Activated T-cell treated with anti-CD3 and anti-CD28 coated beads, Interleukin-2, amount 50 U/mL, for 24 hours (primary cell): ENCODE data around the gene ARID5B.

ENCODE experiments used
- DNase-seq: peaks from one replicate; pipeline ENCODE4 v3.0.0-alpha.2; 2020
- H3K27ac Mint-ChIP-seq: 2 replicates; pipeline ENCODE4 v1.8.0; 2020; ENCODE audit warnings: mild to moderate bottlenecking, mixed read lengths
- H3K27me3 Mint-ChIP-seq: 2 replicates; pipeline ENCODE4 v1.8.0; 2020; ENCODE audit warnings: mixed read lengths
- H3K36me3 Mint-ChIP-seq: 2 replicates; pipeline ENCODE4 v1.8.0; 2020; ENCODE audit warnings: low read depth, mixed read lengths
- H3K4me1 Mint-ChIP-seq: 2 replicates; pipeline ENCODE4 v1.8.0; 2020; ENCODE audit warnings: low read depth, mixed read lengths
- H3K4me3 Mint-ChIP-seq: 2 replicates; pipeline ENCODE4 v1.8.0; 2020; ENCODE audit warnings: mild to moderate bottlenecking, moderate library complexity, mixed read lengths
- H3K9me3 Mint-ChIP-seq: 2 replicates; pipeline ENCODE4 v1.8.0; 2020; ENCODE audit warnings: mixed read lengths

The ARID5B gene

DNA sequence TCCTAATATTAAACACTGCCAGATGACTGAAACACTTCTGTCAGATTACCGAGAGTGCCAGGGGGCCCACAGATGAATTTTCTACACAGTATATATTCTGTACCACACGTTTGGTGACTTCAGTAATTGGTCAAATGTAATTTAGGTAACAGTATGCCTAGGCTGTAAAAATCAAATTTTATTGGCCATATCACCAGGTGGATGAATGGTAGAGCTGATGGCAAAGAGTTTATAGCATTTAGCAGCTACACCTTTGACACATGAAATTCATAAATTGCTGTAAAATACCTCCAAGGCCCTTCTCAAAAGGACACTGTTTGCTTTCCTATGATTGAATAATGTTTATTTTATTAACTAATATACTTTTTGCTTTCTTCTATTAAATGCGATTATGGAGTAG is 101.3 kb downstream of the ARID5B start:
- no peak for DNase-seq
- peak overlapping the region; percentile 76 for H3K27ac Mint-ChIP-seq
- no peak overlapping the region for H3K4me3 Mint-ChIP-seq
- peaks cover 91% of the 10 kb centered on the region for H3K4me1 Mint-ChIP-seq
- peaks cover 99% of the 10 kb centered on the region for H3K36me3 Mint-ChIP-seq
- H3K9me3 Mint-ChIP-seq: peaks cover 10% of the 10 kb centered on the region
- H3K27me3 Mint-ChIP-seq: no peaks in the 10 kb centered on the region

DNA sequence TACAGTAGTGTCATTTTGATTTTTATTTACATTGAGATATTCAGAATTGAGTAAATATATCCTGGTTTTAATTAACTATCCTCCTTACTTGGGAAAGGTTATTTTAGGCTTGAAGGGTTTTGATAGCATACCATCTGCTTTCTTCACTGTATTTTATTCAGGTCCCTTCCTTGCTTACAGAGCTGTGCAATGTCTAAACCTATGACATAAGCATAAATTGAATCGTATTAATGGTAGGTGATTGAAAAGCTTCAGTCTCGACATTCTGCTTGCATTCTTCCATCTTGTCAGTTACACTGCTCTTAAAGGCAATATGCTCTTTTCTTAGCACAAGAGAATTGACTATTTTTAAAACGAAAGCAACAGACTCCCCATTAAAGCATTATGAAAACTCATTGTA is 102.5 kb downstream of the ARID5B start:
- Mint-ChIP-seq H3K27ac (peak overlapping the region; percentile 0), H3K4me1 (peaks cover 90% of the 10 kb centered on the region), H3K4me3 (no peak overlapping the region), H3K36me3 (peaks cover 98% of the 10 kb centered on the region), H3K9me3 (peaks cover 10% of the 10 kb centered on the region), H3K27me3 (no peaks in the 10 kb centered on the region)
- no peak for DNase-seq

DNA sequence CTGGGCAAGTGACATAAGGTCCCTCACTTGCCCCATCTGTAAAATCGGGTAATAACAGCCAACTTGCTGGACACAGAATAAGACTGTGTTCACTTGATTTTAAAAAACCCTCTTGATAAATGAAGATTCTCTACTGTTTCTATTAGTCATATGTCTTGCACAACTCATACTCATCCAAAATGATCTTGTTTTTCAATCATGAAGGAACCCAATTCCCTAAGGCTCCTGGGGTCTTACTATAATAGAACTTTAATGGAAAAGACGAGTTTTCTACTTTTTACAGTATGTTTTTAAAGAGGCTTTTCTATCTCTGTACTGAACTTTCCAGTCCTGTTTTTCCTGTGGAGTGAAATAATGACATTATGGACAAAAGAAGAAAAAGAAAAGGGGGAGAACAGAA is 103.8 kb downstream of the ARID5B start:
- H3K4me1 Mint-ChIP-seq: peaks cover 91% of the 10 kb centered on the region
- H3K27me3 Mint-ChIP-seq: no peaks in the 10 kb centered on the region
- H3K36me3 Mint-ChIP-seq: peaks cover 98% of the 10 kb centered on the region
- H3K9me3 Mint-ChIP-seq: peaks cover 5% of the 10 kb centered on the region
- no peak for DNase-seq
- peak overlapping the region; percentile 69 for H3K27ac Mint-ChIP-seq
- H3K4me3 Mint-ChIP-seq: no peak overlapping the region

DNA sequence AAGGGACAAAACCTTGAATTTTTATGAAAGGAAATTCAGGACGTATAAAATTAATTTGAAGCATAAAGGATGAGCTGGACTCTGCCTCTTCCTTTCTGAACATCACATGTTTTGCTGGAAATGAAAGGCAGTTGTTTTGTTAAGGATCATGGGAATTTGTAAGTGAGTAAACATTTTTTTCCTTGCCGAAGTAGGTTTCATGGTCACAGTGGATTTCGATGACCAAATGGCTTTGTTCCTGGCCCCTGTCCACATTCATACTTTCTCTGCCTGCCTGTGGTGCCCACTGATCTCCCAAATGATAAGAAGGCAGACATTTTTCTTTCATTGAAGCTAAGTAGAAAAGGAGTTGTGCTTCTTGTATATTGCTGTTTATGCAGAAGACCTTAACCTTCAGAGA is 104.2 kb downstream of the ARID5B start:
- H3K27ac Mint-ChIP-seq: peak overlapping the region; percentile 69
- DNase-seq: no peak
- H3K9me3 Mint-ChIP-seq: peaks cover 4% of the 10 kb centered on the region
- H3K36me3 Mint-ChIP-seq: peaks cover 98% of the 10 kb centered on the region
- H3K4me1 Mint-ChIP-seq: peaks cover 88% of the 10 kb centered on the region
- H3K4me3 Mint-ChIP-seq: no peak overlapping the region
- no peaks in the 10 kb centered on the region for H3K27me3 Mint-ChIP-seq

DNA sequence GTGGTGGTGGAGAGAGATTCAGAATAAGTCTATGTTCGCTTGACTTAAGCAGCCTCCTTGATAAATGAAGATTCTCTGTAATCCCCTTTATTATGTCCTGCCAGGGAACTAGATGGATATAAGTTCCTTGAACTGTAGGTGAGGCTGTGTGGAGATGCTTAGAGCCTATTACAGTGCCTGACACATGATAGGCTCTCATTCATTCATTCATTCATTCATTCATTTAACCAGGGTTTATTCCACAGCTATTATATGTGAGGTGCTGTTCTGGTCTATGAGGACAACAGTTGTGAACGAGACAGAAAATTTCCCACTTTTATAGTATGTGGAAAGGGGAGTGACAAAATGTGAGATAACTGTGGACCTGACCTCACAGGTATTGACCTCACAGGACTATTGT is 105.6 kb downstream of the ARID5B start:
- peaks cover 77% of the 10 kb centered on the region for H3K4me1 Mint-ChIP-seq
- H3K27ac Mint-ChIP-seq: peak overlapping the region; percentile 24
- no peaks in the 10 kb centered on the region for H3K27me3 Mint-ChIP-seq
- peaks cover 3% of the 10 kb centered on the region for H3K9me3 Mint-ChIP-seq
- H3K36me3 Mint-ChIP-seq: peaks cover 98% of the 10 kb centered on the region
- H3K4me3 Mint-ChIP-seq: no peak overlapping the region
- no peak for DNase-seq

DNA sequence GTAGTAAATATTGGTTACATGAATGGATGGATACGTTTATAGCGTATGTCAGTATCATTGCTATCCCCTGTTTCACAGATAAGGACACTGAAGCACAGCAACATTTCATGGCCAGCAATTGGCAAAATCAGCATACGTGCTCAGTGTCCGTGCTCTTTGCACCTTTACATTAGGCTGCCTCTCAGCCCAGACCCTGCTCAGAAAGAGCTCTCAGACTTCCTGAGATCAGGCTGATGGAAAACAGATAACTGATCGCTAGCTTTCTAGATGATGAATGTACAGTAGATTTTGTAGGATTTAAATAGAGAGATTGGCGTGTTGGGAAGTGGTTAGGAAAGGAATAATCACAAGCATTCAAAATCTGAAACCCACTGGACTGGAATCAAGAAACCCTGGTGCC is 106.7 kb downstream of the ARID5B start:
- peak overlapping the region; percentile 16 for H3K27ac Mint-ChIP-seq
- DNase-seq: no peak
- peaks cover 95% of the 10 kb centered on the region for H3K36me3 Mint-ChIP-seq
- H3K27me3 Mint-ChIP-seq: no peaks in the 10 kb centered on the region
- no peak overlapping the region for H3K4me3 Mint-ChIP-seq
- H3K4me1 Mint-ChIP-seq: peaks cover 68% of the 10 kb centered on the region
- H3K9me3 Mint-ChIP-seq: peaks cover 3% of the 10 kb centered on the region

DNA sequence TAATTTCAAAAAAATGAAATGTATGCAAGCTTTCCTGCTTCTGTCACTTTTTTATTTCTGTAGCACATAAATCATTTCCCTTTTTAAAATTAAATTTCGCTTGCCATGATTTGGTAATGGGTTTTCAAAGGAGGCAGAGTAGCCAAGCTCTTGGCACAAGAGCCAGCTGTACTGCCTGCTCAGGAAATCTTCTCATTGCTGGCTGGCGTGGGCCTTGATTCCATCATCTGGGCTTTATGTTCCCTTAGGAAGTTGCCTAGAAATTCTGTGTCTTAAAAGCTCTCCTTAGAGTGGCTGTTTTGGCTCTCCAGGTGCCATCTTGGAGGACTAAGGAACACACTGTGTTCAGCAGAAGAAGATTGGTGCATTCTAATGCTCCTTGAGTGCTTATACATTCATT is 107.4 kb downstream of the ARID5B start:
- peaks cover 62% of the 10 kb centered on the region for H3K4me1 Mint-ChIP-seq
- no peak overlapping the region for H3K27ac Mint-ChIP-seq
- DNase-seq: no peak
- no peak overlapping the region for H3K4me3 Mint-ChIP-seq
- H3K36me3 Mint-ChIP-seq: peaks cover 92% of the 10 kb centered on the region
- peaks cover 3% of the 10 kb centered on the region for H3K9me3 Mint-ChIP-seq
- H3K27me3 Mint-ChIP-seq: no peaks in the 10 kb centered on the region

DNA sequence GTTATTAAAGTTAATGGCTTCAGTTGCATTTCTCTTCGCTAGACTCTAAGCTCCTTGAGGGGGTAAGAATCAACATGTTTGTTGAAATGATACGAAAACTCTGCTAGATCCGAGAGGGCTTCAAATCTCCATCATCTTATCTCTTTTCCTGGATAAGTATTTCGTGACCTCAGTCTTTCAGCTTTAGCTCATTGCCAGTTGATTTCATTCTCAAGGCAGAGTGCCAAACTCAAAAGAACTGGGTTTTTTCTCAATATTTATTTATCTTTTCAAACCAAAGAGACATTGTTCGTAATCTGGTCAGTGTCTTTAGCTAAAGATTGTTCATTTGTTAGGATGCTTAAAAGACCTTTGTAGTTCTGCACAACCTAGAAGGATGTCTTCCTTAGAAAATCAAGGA is 108.9 kb downstream of the ARID5B start:
- Mint-ChIP-seq H3K27ac (peak overlapping the region; percentile 59), H3K4me3 (no peak overlapping the region), H3K27me3 (no peaks in the 10 kb centered on the region), H3K36me3 (peaks cover 87% of the 10 kb centered on the region), H3K9me3 (peaks cover 3% of the 10 kb centered on the region), H3K4me1 (peaks cover 56% of the 10 kb centered on the region)
- DNase-seq: no peak

DNA sequence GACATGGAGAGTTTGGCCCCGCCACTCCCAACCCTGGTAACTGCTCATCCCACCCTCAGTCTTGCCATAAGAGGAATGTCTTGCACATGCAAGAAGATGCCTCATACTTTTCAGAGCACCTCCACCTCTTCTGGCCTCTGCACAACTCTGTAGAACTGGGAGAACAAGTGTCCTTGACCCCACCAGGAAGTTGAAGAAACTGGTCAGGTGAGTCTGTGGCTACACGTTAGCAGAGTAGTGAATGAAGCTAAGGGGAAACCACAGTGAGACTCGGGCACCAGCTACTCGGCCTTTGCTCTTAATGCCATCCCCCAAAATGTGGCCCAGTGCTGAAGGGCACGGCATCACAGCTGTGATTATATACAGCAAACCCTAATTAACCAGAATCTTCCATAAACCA is 110.1 kb downstream of the ARID5B start:
- Mint-ChIP-seq H3K36me3 (peaks cover 86% of the 10 kb centered on the region), H3K4me1 (peaks cover 53% of the 10 kb centered on the region), H3K4me3 (no peak overlapping the region), H3K27me3 (no peaks in the 10 kb centered on the region), H3K9me3 (no peaks in the 10 kb centered on the region), H3K27ac (no peak overlapping the region)
- no peak for DNase-seq

DNA sequence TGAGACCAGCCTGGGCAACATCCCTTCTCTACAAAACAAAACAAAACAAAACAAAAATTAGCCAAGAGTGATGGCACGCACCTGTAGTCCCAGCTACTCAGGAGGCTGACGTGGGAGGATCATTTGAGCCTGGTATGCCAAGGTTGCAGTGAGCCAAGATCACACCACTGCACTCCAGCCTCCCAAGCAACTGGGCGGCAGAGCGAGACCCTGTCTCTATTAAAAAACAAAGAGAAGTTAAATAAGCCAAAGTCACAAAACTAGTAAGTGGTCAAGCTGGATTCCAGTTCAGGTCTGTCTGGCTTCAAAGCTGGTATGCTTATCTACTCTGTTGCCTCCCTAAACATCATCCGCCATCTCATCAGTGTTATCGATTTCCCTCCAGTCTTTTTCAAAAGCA is 110.8 kb downstream of the ARID5B start:
- Mint-ChIP-seq H3K27ac (peak overlapping the region; percentile 7), H3K27me3 (no peaks in the 10 kb centered on the region), H3K36me3 (peaks cover 84% of the 10 kb centered on the region), H3K9me3 (no peaks in the 10 kb centered on the region), H3K4me1 (peaks cover 52% of the 10 kb centered on the region), H3K4me3 (no peak overlapping the region)
- no peak for DNase-seq

DNA sequence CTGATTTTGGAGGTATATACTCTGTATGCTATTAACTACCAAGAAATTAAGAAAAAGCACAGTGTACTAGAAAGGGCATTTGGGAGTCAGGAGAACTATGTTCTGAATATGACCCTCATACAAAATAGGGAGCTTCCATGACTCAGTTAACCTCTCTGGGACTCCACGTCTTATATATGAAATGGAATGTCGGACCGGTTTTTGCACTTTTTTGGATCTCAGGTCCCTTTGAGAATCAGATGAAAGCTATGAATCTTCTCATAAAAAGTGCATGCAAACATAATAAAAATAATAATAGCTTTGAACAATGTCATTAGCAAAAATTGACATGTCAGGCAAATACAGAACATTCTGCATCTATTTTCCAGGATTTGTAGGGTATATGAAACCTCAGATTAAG is 113.0 kb downstream of the ARID5B start:
- H3K4me1 Mint-ChIP-seq: peaks cover 55% of the 10 kb centered on the region
- no peaks in the 10 kb centered on the region for H3K27me3 Mint-ChIP-seq
- no peak overlapping the region for H3K27ac Mint-ChIP-seq
- no peak for DNase-seq
- peaks cover 85% of the 10 kb centered on the region for H3K36me3 Mint-ChIP-seq
- H3K9me3 Mint-ChIP-seq: peaks cover 3% of the 10 kb centered on the region
- no peak overlapping the region for H3K4me3 Mint-ChIP-seq

DNA sequence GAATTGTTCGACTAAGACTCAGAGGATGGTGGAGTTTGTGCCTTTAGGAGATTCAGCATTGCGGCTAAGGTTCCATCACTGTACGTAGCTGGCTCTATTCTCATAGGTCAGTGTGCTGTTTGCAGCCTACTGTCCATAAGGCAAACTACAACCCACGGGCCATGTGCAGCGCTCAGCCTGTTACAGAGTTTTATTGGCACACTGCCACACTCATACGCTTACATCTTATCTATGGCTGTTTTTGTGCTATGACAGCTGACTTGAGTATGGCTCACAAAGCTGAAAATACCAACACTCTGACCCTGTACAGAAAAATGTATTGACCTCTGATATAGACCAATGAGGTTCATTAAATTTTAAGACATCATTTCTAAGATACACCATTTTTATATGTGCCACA is 114.5 kb downstream of the ARID5B start:
- DNase-seq: no peak
- Mint-ChIP-seq H3K4me3 (no peak overlapping the region), H3K27ac (peak overlapping the region; percentile 83), H3K9me3 (peaks cover 3% of the 10 kb centered on the region), H3K4me1 (peaks cover 59% of the 10 kb centered on the region), H3K36me3 (peaks cover 79% of the 10 kb centered on the region), H3K27me3 (no peaks in the 10 kb centered on the region)

DNA sequence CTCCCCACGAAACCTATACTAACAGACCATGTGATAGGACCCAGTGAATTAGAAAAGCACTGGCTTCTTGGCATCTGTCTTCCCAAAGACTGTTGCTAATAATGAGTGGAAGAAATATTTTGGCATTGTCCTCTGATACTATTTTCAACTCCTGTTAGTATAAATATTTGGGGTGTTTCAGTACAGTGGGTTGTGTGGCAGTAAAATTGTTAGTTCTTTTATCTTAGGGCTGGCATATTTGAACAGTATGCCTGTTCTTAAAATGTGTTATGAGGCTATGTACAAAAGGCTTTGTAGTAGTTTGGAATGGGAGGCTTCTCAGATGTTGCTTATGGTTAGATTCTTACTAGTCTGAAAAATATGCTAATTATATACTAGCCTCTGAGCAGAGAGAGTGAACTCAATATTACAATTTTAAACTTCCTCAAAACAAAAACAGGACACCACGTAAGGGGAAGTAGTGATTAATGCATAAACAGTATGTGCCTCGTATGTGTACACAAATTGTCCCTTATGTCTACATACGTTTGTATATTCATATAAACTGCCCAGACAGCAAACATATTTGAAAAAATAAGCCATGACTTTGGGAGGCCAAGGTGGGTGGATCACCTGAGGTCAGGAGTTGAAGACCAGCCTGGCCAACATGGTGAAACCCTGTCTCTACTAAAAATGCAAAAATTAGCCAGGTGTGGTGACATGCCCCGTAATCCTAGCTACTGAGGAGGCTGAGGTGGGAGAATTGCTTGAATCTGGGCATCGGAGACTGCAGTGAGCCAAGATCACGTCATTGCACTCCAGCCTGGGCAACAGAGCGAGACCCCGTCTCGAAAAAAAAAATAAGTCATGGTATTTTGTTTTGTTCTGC is 115.4 kb downstream of the ARID5B start:
- peak overlapping the region; percentile 83 for H3K27ac Mint-ChIP-seq
- peaks cover 78% of the 10 kb centered on the region for H3K36me3 Mint-ChIP-seq
- peaks cover 3% of the 10 kb centered on the region for H3K9me3 Mint-ChIP-seq
- no peaks in the 10 kb centered on the region for H3K27me3 Mint-ChIP-seq
- H3K4me3 Mint-ChIP-seq: no peak overlapping the region
- DNase-seq: no peak
- H3K4me1 Mint-ChIP-seq: peaks cover 68% of the 10 kb centered on the region

DNA sequence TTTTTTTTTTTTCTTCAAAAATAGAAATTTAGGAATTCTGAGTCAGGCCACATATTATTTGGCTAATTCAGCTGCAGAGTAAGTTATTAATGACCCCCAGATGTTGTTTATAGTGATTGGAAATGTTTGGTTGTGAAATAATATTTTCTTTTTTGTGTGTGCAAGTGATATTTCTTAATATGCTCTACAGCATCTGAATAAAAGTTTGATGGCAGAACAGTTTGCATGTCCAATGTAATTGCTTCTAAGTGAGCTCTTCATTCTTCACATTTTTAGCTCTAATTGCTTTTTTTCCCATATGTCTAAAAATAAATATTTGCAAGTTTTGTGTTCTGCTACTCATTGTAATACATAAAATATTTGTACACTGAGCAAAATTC is 116.0 kb downstream of the ARID5B start:
- peaks cover 74% of the 10 kb centered on the region for H3K4me1 Mint-ChIP-seq
- no peaks in the 10 kb centered on the region for H3K27me3 Mint-ChIP-seq
- peaks cover 3% of the 10 kb centered on the region for H3K9me3 Mint-ChIP-seq
- H3K36me3 Mint-ChIP-seq: peaks cover 78% of the 10 kb centered on the region
- no peak overlapping the region for H3K4me3 Mint-ChIP-seq
- peak overlapping the region; percentile 26 for H3K27ac Mint-ChIP-seq
- DNase-seq: no peak

DNA sequence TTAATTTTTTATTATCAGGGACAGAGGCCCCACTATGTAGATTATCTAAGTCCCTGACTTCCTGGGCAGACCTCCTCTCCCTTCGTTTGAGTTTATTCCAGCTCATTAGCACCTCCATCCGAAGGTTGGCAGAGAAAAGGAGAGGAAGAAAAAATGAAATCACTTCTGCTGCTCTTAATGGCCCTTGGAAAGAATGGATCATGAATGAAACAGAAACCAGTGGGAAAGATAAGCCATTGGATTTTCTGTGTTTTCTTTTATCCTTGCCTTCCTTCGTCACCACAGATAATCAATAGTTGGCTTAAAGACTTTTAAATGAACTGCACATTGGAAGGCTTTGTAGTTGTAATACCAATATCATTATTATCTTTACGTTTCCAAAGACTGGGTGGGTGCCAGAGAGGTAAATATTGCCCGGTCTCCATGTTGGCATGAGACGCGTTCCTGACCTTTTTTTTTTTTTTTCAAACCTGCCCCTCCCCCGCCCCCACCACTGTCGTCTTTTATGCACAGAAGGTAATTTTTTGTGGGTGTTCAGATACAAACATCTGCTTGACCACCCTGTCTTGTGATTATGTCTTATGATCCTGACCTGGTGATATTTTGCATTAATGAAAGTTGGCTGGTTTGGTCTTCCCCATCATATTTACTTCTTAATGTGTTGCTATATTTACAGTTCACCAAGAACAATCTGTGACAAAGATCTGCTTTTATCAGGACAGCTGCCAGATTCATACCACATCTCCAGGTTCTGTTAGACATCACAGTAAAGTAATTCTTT is 116.8 kb downstream of the ARID5B start:
- H3K27me3 Mint-ChIP-seq: no peaks in the 10 kb centered on the region
- DNase-seq: no peak
- peaks cover 4% of the 10 kb centered on the region for H3K9me3 Mint-ChIP-seq
- peaks cover 83% of the 10 kb centered on the region for H3K36me3 Mint-ChIP-seq
- H3K27ac Mint-ChIP-seq: peak overlapping the region; percentile 98
- no peak overlapping the region for H3K4me3 Mint-ChIP-seq
- H3K4me1 Mint-ChIP-seq: peaks cover 82% of the 10 kb centered on the region
